Anterior cingulate cortex (tissue), 58 donors: ENCODE results near the gene GLDC.
"Not testable (repeated sequence)": the region's sequence is repeated elsewhere in the genome, so short reads cannot be mapped to it uniquely, and the experiment has no call there.

Source experiments
- DNase-seq, 58 donors: peaks; one replicate each; lab custom pipeline; 2025; lab: John Stamatoyannopoulos, UW

Gene GLDC

DNA sequence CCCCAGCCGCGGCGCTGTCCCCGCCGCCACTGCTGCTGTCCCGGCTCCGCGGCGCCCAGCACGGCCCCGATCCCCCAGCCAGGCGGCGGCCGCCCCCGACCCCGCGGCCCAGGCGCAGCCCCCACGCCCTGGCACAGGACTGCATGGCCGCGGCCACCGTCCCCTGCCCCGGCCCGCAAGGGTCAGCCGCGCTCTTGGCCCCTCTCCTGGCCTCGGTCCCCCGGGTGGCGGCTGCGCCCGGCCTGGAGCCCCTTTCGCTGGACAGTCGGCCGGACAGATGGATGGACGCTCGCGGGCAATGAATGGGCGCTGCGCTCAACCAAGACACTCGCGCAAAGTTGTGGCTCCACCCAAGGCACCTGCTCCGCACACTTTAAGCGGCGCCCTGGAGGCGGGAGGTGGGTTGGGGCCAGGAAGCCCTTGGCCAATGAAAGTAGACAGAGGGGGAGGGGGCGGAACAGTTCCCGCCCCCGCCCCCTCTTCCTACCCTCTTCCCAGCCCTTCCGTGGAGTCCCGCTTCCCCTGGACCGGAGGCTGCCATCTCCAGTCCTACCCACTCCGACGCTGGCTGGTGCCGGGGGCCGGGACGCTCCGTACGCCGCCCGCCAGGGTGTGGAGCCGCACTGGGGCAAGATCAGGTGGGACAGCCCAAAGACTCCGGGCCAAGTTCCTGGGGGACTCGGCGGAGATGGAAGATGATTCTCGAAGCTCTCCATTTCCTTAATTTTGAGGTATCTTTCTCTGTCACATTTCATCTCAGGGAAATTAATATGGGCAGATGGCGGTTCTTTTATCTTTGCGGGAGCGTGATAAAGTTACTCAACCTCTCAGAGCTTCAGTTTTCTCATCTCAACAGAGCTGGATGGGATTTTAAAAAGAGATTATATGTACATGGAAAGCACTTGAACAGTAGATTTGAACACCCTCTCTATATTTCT is at the start of gene GLDC:
GLDC (minus strand) TSS at position 375 of the 938 bp plus-strand sequence; CDS start at position 145, 230 bp downstream.
- DNase-seq: peak in 53 of 58 donors; percentile 19 to 81 (median 52)

DNA sequence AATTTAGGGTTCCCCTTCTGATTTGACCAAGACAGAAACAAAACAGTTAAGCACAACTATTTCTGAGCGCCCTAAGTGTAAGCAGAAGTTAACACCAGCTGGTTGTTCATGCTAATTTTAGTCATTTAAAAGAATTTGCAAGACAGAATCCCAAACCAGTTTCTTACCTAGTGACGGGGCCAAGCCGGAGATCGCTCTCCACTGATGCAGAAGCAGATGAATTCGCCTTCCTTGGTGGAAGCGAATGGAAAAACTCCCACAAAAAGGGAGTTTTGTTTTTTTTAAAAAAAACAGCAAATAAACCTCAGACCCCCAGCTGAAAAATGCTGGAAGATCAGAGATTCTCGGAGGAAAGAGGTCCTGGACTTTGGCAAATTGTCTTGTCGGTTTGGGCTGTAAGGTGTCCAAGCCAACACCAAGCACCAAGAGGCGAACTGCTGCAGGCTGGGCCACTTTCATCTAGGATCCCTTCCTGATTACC is 47.4 kb upstream of the GLDC start:
- DNase-seq: peak in 3 of 58 donors; percentile 1 to 8 (median 7)

DNA sequence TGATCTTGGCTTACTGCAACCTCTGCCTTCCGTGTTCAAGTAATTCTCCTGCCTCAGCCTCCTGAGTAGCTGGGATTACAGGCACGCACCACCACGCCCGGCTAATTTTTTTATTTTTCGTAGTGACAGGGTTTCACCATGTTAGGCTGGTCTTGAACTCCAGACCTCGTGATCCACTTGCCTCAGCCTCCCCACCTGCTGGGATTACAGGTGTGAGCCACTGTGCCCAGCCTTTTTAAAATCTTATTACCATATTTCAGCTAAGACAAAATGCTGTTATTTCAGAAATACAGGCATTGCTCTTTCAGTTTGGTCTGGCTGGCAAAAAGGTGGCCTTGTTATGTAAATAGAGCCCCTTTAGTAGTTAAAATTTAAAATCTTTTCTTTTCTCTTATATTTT is 46.9 kb upstream of the GLDC start:
- no peak for DNase-seq

DNA sequence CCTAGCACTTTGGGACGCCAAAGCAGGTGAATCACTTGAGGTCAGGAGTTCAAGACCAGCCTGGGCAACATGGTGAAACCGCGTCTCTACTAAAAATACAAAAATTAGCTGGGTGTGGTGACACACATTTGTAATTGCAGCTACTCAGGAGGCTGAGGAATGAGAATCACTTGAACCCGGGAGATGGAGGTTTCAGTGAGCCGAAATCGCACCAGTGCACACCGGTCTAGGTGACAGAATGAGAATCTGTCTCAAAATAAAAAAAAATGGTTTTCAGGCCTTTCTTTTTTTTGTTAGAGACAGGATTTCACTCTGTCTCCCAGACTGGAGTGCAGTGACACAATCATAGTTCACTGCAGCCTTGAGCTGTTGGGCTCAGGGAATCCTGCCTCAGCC is 45.1 kb upstream of the GLDC start:
- not testable (repeated sequence) for DNase-seq

DNA sequence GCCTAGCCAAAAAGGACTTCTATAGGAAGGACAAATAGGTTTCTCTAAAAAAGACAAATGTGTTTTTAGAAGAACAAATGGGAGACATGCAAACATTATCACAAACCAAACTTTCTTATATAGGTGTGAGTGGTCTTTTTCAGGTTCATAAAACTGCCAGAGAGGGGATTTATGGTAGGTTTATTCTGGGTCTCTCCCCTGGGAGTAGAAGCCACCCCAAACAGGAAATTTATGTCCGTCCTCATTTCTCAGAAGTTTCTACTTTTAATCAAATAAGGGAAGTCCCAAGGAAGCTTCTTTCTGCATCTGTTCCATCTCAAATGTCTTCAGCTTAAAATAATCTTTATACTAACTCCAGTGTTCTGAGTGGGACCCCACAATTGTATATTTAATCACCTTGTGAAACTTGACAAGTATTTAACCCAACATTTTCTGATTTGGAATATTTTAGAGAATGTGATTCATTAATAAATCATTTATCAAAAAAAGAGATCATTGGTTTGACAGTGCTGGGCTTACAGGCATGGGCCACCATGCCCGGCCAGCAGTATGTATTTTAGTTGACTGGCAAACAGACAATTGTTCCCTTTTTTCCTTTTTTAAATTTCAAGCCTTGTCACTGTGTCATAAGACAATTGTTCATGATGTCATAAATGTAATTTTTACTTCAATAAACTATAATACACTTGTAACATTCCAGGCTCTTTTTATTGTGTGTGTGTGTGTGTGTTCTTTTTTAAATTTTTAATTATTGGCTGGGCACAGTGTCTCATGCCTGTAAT is 44.6 kb upstream of the GLDC start:
- DNase-seq: no peak

DNA sequence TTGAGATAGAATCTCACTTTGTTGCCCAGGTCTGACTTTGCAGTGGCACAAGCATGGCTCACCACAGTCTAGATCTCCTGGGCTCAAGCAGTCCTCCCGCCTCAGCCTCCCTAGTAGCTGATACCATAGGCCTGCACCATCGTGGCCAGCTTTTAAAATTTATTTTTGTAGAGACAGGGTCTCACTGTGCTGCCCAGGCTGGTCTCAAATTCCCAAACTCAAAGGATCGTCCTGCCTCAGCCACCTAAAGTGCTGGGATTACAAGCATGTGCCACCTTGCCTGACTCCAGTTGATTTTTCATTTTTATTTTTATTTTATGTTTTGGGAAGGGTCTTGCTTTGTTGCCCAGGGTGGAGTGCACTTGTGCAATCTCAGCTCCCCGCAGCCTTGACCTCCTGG is 41.7 kb upstream of the GLDC start:
- DNase-seq: no peak

DNA sequence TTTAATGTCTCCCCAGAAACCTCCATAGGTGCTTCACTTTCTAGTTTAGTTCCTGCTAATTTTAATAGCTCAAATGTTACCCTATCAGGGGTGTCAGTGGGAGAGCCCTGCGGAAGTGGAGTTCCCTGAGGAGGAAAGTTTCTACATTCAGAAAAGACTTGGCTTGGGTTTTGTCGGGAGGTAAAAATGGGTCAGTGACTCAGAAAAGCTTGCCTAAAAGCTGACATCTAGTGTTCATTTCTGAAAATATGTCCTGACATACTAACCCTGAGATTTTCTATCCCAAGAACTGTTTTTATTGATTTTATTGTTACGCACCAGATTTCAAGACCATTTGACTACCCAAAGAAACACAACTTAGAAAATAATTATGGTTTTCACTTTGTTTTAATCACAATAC is 40.9 kb upstream of the GLDC start:
- peak in 2 of 58 donors; percentile 3 to 17 for DNase-seq

DNA sequence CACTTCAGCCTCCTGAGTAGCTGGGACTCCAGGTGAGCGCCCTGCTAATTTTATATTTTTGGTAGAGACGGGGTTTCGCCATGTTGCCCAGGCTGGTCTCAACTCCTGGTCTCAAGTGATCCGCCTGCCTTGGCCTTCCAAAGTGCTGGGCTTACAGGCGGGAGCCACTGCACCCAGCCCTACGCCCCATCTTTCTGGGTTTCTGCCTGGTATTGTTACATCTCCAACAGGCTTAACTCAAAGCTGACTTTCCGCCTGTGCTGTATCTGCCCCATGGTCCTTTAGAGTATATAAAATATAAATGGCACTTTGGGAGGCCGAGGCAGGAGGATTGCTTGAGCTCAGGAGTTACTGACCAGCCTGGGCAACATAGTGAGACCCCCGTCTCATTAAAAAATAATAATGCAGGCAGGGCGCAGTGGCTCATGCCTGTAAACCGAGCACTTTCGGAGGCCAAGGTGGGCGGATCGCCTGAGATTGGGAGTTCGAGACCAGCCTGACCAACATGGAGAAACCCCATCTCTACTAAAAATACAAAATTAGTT is 36.5 kb upstream of the GLDC start:
- peak in 2 of 58 donors; percentile 50 to 60 for DNase-seq

DNA sequence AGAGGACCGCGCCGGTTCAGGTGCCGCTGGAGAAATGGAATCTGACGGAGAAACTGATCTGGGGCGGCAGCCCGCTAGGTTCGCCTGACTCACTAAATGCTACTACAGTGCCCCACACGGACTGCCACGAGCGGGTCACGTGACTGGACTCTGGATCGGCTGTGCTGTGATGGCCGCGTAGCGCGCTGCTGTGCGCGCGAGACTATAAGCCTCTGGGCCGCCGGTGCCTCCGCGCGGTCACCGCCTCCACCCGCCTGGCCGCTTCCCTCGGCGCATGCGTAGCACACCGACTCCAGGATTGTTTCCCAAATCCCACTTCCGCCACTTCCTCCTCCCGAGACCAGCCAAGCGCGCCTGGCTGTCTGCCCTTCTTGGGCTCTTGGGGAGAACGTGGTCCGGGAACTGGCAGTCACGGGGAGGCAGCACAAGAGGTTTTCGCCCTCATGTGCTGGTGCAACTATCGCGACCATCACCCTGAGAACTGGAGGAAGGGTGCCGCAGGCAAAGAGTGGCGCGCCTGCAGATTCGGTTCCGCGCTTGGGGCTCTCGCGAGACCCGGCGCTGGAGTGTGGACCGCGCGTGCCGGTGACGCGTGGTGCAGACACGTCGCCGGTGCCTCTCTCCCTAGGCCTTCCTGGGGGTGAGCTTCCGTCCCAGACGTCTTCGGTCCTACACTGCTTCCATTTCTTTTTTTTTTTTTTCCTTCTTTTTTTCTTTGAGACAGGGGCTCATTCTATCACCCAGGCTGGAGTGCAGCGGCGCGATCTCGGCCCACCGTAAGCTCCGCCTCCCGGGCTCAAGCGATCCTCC is 35.8 kb upstream of the GLDC start:
- peak; percentile 67 to 97 (median 95) for DNase-seq

DNA sequence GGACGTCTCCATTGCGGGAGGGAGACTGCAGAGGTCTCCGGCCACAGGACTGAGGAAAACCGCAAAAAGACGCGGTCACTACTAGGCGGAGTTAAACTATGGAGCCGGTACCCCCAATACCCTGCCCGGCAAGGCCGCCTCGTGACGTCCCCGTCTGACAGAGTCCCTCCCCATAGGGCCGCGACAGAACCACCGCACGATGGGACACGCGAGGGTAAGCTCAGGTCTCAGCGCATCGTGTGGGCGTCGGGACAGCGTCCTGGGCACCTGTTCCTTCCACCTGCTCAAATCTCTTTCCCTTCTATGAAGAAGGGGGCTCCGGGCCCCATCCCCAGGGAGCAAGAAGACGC is 35.2 kb upstream of the GLDC start:
- DNase-seq: peak in 40 of 58 donors; percentile 32 to 86 (median 76)

DNA sequence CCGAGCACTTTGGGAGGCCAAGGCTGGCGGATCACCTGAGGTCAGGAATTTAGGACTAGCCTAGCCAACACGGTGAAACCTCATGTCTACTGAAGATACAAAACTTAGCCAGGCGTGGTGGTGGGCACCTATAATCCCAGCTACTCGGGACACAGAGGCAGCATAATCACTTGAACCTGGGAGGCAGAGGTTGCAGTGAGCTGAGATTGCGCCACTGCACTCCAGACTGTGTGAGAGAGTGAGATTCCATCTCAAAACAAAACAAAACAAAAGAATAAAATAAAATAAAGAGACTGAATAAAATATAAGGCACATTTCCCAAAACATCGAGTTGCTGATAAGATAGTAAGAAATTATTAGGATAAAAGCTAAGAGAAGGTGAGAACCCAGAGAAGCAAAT is 32.3 kb upstream of the GLDC start:
- DNase-seq: no peak

DNA sequence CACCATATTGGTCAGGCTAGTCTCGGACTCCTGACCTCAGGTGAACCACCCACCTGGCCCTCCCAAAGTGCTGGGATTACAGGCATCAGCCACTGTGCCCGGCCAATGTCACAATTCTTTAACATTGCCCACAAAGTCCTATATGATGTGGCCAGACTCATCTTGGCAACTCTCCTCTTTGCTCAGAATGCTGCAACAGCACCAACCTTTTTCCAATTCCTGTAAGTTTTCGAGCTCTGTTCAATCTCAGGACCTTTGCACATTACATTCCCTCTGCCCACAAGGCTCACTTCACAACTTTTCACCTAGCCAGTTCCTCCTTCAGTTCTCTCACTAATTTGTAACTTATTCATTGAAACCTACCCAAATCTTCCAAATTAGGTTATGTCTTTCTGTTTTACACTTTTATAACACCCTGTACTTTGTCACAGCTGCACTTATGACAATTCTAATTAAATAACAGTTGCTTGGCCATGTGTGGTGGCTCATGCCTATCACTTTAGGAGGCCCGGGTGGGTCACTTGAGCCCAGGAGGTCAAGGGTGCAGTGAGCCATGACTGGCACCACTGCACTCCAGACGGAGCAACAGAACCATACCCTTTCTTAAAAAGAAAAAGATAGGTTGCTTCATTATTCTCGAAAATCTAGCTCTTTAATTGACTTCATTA is 30.9 kb upstream of the GLDC start:
- no peak for DNase-seq

DNA sequence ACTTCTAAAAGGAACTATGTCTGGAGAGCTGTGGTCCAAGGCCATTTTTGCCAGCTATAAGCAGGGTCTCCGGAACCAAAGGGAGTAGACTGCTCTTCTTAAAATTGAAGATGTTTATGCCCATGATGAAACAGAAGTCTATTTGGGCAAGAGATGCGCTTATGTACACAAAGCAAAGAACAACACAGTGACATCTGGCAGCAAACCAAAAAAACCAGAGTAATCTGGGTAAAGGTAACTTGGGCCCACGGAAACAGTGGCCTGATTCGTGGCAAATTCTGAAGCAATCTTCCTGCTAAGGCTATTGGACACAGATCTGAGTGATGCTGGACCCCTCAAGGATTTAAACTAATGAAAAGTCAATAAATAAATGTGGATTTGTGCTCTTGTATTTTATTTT is 29.7 kb upstream of the GLDC start:
- DNase-seq: no peak

DNA sequence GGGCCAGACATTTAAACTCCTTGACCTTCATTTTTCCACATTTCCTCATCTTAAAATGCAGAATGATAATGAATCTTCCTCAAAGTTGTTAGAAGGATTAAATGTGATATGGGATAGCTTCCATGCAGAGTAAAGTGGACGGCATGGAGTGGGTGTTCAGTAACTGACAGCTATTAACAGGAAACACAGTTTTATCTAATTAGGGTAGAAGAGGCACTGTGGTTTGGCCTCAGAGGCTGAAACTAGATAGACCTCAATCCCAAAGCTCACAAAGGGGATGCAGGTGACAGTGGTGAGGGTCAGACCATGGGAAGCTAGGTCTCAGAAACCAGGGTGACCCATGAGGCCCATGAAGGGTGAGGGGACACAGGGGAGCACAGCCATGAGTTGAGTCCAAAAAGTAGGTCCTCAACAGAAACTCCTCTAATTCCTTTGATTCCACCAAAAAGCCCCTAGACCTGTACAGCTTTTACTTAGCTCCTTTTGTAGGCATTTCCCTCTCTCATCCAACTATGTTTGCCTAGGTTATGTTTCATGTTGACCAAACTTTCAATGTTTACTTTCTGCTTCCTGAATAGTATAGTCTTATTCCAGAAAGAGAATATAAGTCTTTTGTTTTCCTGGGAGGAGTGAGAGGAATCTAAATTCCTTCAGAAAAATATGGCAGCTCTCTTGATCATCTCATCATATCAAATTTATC is 27.9 kb upstream of the GLDC start:
- DNase-seq: no peak

DNA sequence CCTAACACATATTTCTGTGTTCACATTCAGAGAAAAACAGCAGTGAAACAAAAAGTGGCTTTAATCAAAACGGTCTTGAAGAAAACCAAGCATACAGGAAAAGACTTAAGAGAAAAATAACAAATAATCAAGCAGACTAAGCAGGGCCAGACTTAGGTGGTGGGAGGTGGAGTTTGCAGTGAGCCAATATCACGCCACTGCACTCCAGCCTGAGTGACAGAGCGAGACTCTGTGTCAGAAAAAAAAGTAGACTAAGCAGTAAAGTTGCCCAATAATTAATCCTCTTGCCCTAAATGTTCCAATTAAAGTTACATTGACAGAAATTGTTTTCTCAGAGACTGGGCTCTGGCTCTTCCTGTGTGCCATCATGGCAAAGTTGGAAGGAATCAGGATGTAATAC is 26.6 kb upstream of the GLDC start:
- no peak for DNase-seq

DNA sequence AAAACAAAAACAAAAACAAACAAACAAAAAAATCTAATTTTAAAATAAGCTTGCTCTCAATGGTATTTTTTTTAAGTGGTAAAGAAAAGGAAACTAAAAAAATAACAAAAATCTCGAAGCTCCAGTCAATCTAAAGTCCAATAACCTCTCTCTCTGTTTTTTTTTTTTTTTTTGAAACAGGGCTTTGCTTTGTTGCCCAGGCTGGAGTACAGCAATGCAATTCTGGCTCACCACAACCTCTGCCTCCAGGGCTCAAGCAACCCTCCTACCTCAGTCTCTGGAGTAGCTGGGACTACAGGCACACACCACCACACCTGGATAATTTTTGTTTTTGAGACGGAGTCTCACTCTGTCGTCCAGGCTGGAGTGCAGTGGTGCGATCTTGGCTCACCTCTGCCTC is 25.9 kb upstream of the GLDC start:
- no peak for DNase-seq

DNA sequence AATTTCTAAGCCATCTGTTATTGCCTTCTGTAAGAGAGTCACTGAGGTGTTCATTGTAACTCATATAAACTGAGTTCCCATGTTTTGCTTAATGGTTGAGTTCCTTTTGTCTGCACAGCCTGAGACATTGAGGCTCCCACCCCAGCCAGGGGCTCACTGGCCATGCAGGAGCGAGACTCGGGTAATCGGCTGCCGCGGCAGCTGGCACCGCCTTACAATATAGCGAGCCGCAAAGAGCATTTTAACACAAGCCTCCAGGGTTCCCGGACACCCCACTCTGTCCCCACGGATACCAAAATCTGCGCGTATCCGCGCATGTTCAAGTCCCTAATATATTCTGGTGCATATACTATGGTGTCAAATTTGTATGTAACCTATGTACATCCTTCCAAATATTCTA is 24.4 kb upstream of the GLDC start:
- no peak for DNase-seq

DNA sequence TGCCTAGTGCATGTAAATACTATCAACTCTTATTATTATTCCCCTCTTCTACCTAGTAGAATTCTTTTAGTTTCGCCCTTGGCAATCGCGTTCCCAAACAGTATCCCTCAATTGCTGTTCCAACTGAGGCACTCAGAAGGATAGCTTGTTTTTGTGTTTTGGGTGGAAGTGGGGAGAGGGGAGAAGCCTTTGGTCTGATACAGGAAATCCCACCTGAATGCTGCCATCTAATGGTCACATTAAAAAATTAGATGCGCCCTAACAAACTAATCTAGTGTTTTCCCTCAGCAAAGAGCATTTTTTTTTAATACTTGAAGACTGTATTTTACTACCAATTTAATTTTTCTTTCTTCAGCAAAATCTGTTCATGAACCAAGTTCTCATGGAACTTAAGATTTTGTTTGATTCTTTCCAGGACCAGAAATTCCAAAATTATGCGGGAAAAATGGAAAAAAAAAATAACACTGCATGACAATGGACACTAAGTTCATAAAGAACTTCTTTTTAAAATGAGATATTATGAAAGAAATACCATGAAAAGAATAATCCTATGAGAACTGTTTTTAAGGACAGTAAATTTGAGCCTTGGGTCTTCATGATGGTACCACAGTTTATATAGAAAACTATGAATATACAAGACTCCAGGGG is 22.2 kb upstream of the GLDC start:
- peak in 3 of 58 donors; percentile 2 to 52 (median 38) for DNase-seq

DNA sequence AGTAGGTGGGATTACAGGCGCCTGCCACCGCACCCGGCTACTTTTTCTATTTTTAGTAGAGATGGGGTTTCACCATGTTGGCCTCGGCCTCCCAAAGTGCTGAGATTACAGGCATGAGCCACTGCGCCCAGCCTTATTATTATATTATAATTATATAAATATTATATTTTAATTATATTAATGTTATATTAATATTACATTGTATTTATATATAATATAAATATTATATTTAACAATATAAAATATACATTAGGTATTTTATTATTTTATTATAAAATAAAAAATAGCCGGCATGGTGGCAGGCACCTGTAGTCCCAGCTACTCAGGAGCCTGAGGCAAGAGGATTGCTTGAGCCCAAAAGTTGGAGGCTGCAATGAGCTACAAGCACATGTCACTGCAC is 21.6 kb upstream of the GLDC start:
- DNase-seq: no peak
